Right lobe of liver (tissue), 6 donors: ENCODE results near the gene UBE4B. TPM values are rescaled to one million over a fixed set of nuclear protein-coding genes. Genes with fewer than 3 reads are reported as not detected.

Experiments used
- ATAC-seq, 4 donors: fragments of 200-7000 bp; cut with Tn5 transposase; one replicate each; pipeline ENCODE4 v1.9.1; 2020; ENCODE audit warnings: mild to moderate bottlenecking in 4 of 4, moderate library complexity in 4 of 4
- DNase-seq, 3 donors: peaks; one replicate each; pipeline ENCODE4 v3.0.0-alpha.2; 2020
- H3K27ac ChIP-seq, 3 donors: fragments of 200-600 bp; one replicate each; pipeline ENCODE4 v1.8.0; 2022
- H3K27me3 ChIP-seq, 2 donors: fragments of 200-600 bp; one replicate each; pipeline ENCODE4 v1.8.0; 2022
- H3K36me3 ChIP-seq, 4 donors: fragments of 200-600 bp; sonication (generic) in 1 of 4; one replicate each; pipeline versions ENCODE4 v1.5.1 to v1.8.0; 2017 to 2022; ENCODE audit warnings: control low read depth in 1 of 4
- H3K4me1 ChIP-seq, 4 donors: fragments of 200-600 bp; sonication (generic) in 1 of 4; one replicate each; pipeline versions ENCODE4 v1.5.1 to v1.8.0; 2017 to 2022; ENCODE audit warnings: control low read depth in 1 of 4
- H3K4me3 ChIP-seq, 3 donors: fragments of 200-600 bp; one replicate each; pipeline ENCODE4 v1.8.0; 2022
- H3K9me3 ChIP-seq, 4 donors: fragments of 200-600 bp; sonication (generic) in 1 of 4; one replicate each; pipeline versions ENCODE4 v1.5.1 to v1.8.0; 2017 to 2022; ENCODE audit warnings: control low read depth in 1 of 4
- CTCF ChIP-seq, 4 donors: fragments of 200-600 bp in 3 of 4; fragments of 450-650 bp in 1 of 4; IDR thresholded peaks; one replicate each; pipeline versions ENCODE4 v1.5.1 to v1.8.0; 2016 to 2022; ENCODE audit warnings: antibody characterized with exemption in 4 of 4, mild to moderate bottlenecking in 2 of 4
- POLR2A ChIP-seq: fragments of 450-650 bp; IDR thresholded peaks from one replicate; pipeline ENCODE4 v1.6.1; 2017; ENCODE audit warnings: antibody characterized with exemption, mild to moderate bottlenecking
- WGBS: methylation state at CpG from one replicate; pipeline ENCODE4 v1.1.6; 2018; ENCODE audit warnings: low coverage, low lambda C conversion rate; ENCODE audit not compliant: insufficient coverage; ENCODE audit errors: missing lambda C conversion rate; 5-methylcytosine and 5-hydroxymethylcytosine counted together
- intact Hi-C, 2 donors: fragments of 100-400 bp; cut with DNase I; formaldehyde crosslinking; loops; one replicate each; pipeline versions ENCODE4 v1.11.2 to v1.14.1; 2022
- long read RNA-seq: library from polyadenylated mRNA; unstranded; transcript quantifications from one replicate; pipeline ENCODE4 v2.0.0, GENCODE V29; 2019
- total RNA-seq, 6 experiments: library from RNA; depleted of rRNA in 2 of 6; stranded (reverse); fragments of >200 nt in 2 of 6; fragmentation: NEBNext Ultra II Directional in 3 of 6; extraction: Animal tissue kit (Norgen Biotek cat#: 25700) in 3 of 6; gene quantifications; one replicate each; pipeline versions ENCODE4 v1.1.0 to v1.2.4, GENCODE V29; 2016 to 2023
- donor health status: DM: no; HTN: yes; CAD: no.
- donor health status: DM: no; HTN: no; CAD: no.
- donor health status: DM: no; HTN: no; CAD: no.
- donor health status: DM: no; HTN: yes; CAD: no.
- donor health status: DM: no; HTN: yes; CAD: no.

The UBE4B gene
- 10 to 100 TPM; 11.4 to 27.9 (median 22.6) TPM for total RNA-seq
- long read RNA-seq, result 0 reads

- TF ChIP-seq POLR2A (peak; percentile 24), CTCF (IDR thresholded peaks at IDR 0.05) (peak; percentile 88 to 97 (median 94))
- no peaks in the 10 kb centered on the region for H3K27me3 ChIP-seq
- peak within 1 kb of the TSS; percentile 97 to 100 (median 99) for H3K4me3 ChIP-seq
- WGBS, result under 1% methylated on average over 32 of the region's 73 CpGs
- H3K36me3 ChIP-seq, result peaks cover 0 to 8% (median 0%) of the 10 kb centered on the region in 4 donors
- DNase-seq (peak; percentile 98 to 99 (median 99)), ATAC-seq (peak; percentile 96 to 100 (median 98))
- peaks cover 0 to 16% (median 2%) of the 10 kb centered on the region in 4 donors for H3K4me1 ChIP-seq
- peak within 1 kb of the TSS; percentile 87 to 91 (median 88) for H3K27ac ChIP-seq
- no peaks in the 10 kb centered on the region for H3K9me3 ChIP-seq
- intact Hi-C loops, result loop anchor here in 1 of 2 donors (10.0 kb wide), 1 partner anchor 158 kb away; no protein-coding TSS in a partner anchor
Measured at GRCh38 chr1:10032590-10033358, at the start of gene UBE4B. TSS of gene UBE4B (plus strand) at chr1:10032958. CDS start at chr1:10033671, 713 bp downstream.

- Histone ChIP-seq H3K27ac (no peak overlapping the region), H3K9me3 (no peaks in the 10 kb centered on the region), H3K4me1 (no peaks in the 10 kb centered on the region), H3K27me3 (no peaks in the 10 kb centered on the region), H3K4me3 (no peak overlapping the region), H3K36me3 (peaks cover 0 to 25% (median 14%) of the 10 kb centered on the region in 4 donors)
- no peak for TF ChIP-seq POLR2A
- DNase-seq, result no peak
- no peak for ATAC-seq
- 83% methylated on average over 5 of the region's 5 CpGs for WGBS
- intact Hi-C loops, result no loop called here
Measured at GRCh38 chr1:9984253-9984652, 48.5 kb upstream of the UBE4B start.

GRCh38 chr1:9985001-9985400 lies 47.8 kb upstream of the UBE4B start:
- DNase-seq, result no peak
- Histone ChIP-seq H3K27me3 (no peaks in the 10 kb centered on the region), H3K9me3 (no peaks in the 10 kb centered on the region), H3K4me1 (no peaks in the 10 kb centered on the region), H3K27ac (no peak overlapping the region), H3K4me3 (no peak overlapping the region), H3K36me3 (peaks cover 0 to 25% (median 14%) of the 10 kb centered on the region in 4 donors)
- intact Hi-C loops, result no loop called here
- no peak for TF ChIP-seq CTCF (IDR thresholded peaks at IDR 0.05)
- no peak for TF ChIP-seq POLR2A
- 66% methylated on average over 6 of the region's 6 CpGs for WGBS
- no peak for ATAC-seq

- Histone ChIP-seq H3K9me3 (no peaks in the 10 kb centered on the region), H3K27me3 (no peaks in the 10 kb centered on the region), H3K27ac (no peak overlapping the region), H3K4me3 (no peak overlapping the region), H3K36me3 (no peaks in the 10 kb centered on the region), H3K4me1 (peaks cover 0 to 7% (median 0%) of the 10 kb centered on the region in 4 donors)
- ATAC-seq, result no peak
- TF ChIP-seq CTCF (IDR thresholded peaks at IDR 0.05) (no peak), POLR2A (no peak)
- no CpG with 5 or more reads among the region's 5 CpGs for WGBS
- DNase-seq, result no peak
- intact Hi-C loops, result no loop called here
Measured at GRCh38 chr1:9989773-9990172, 43.0 kb upstream of the UBE4B start.

GRCh38 chr1:9990944-9991343 lies 41.8 kb upstream of the UBE4B start:
- H3K9me3 ChIP-seq, result no peaks in the 10 kb centered on the region
- peak in 2 of 3 donors; percentile 22 to 51 for DNase-seq
- WGBS, result 39% methylated on average over 2 of the region's 2 CpGs
- H3K4me1 ChIP-seq, result peaks cover 0 to 7% (median 0%) of the 10 kb centered on the region in 4 donors
- peak; percentile 69 to 77 (median 72) for ATAC-seq
- TF ChIP-seq POLR2A, result no peak
- TF ChIP-seq CTCF (IDR thresholded peaks at IDR 0.05), result no peak
- no peaks in the 10 kb centered on the region for H3K36me3 ChIP-seq
- no peak overlapping the region for H3K27ac ChIP-seq
- intact Hi-C loops, result no loop called here
- no peak overlapping the region for H3K4me3 ChIP-seq
- H3K27me3 ChIP-seq, result no peaks in the 10 kb centered on the region
